ENCODE results near the gene PLCB4.

The PLCB4 gene

GRCh38 chr20:9140162-9140760 is 71.4 kb downstream of the PLCB4 start:
- no peak for DNase-seq (ENCODE audit: low read depth)
- TF ChIP-seq CTCF (IDR thresholded peaks at IDR 0.05; ENCODE audit: low read depth, low read length, missing control alignments) = no peak
- in situ Hi-C loops (cut with HindIII; ENCODE audit: low sequenced_read_pairs) = no loop called here
- H3K4me3 ChIP-seq (ENCODE audit: low read depth, low read length) = no peak overlapping the region

GRCh38 chr20:9141070-9141469 is 72.2 kb downstream of the PLCB4 start:
- DNase-seq (ENCODE audit: low read depth) = no peak
- no peak overlapping the region for H3K4me3 ChIP-seq (ENCODE audit: low read depth, low read length)
- no peak for TF ChIP-seq CTCF (IDR thresholded peaks at IDR 0.05; ENCODE audit: low read depth, low read length, missing control alignments)
- in situ Hi-C loops (cut with HindIII; ENCODE audit: low sequenced_read_pairs) = no loop called here

GRCh38 chr20:9141921-9142320 is 73.0 kb downstream of the PLCB4 start:
- in situ Hi-C loops (cut with HindIII; ENCODE audit: low sequenced_read_pairs) = no loop called here
- no peak for DNase-seq (ENCODE audit: low read depth)

DNA sequence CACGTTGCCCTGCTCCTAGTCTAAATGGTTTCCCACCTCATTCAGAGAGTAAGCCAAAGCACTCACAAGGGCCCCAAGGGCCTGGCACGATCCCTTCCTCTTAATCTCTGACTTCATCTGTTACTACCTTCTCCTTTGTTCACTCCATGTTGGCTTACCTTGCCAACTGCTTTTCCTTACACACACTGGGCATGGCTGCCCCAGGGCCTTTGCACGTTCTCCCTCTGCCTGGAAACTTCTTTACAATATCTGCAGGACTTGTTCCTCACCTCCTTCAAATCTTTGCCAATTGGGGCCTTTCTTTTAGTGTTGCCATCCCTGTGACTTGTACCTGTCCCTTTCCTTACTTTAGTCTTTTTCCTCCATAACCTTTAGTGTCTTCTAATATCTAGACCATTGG is 73.9 kb downstream of the PLCB4 start:
- in situ Hi-C loops (cut with HindIII; ENCODE audit: low sequenced_read_pairs) = no loop called here
- no peak for TF ChIP-seq CTCF (IDR thresholded peaks at IDR 0.05; ENCODE audit: low read depth, low read length, missing control alignments)
- DNase-seq (ENCODE audit: low read depth) = no peak
- no peak overlapping the region for H3K4me3 ChIP-seq (ENCODE audit: low read depth, low read length)

More at GRCh38 chr20:9141921-9142320, 73.0 kb downstream of the PLCB4 start:
- TF ChIP-seq CTCF (IDR thresholded peaks at IDR 0.05; ENCODE audit: low read depth, low read length, missing control alignments) = no peak
- no peak overlapping the region for H3K4me3 ChIP-seq (ENCODE audit: low read depth, low read length)

GRCh38 chr20:9143926-9144325 is 75.0 kb downstream of the PLCB4 start:
- no peak overlapping the region for H3K4me3 ChIP-seq (ENCODE audit: low read depth, low read length)
- in situ Hi-C loops (cut with HindIII; ENCODE audit: low sequenced_read_pairs) = no loop called here
- TF ChIP-seq CTCF (IDR thresholded peaks at IDR 0.05; ENCODE audit: low read depth, low read length, missing control alignments) = no peak
- no peak for DNase-seq (ENCODE audit: low read depth)

DNA sequence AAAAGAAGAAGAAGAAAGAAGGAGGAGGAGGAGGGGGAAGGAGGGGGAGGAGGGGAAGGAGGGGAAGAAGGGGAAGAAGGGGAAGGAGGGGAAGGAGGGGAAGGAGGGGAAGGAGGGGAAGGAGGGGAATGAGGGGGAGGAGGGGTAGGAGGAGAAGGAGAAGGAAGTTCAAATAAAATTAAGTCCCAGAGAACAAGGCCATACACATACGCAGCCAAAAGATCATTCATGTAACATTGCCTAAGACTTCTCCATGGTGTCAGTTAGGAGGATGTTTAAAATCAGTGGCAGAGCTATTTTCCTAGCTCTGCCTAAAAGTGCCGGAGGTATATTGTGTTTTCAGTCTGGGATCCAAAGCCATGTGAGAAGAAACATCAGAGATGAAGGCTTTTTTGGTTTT is 75.8 kb downstream of the PLCB4 start:
- no peak for DNase-seq (ENCODE audit: low read depth)
- no peak for TF ChIP-seq CTCF (IDR thresholded peaks at IDR 0.05; ENCODE audit: low read depth, low read length, missing control alignments)
- H3K4me3 ChIP-seq (ENCODE audit: low read depth, low read length) = no peak overlapping the region
- in situ Hi-C loops (cut with HindIII; ENCODE audit: low sequenced_read_pairs) = no loop called here

Measured in astrocyte of the cerebellum (primary cell).